Endometrial microvascular endothelial cells (primary cell): ENCODE measurements around the gene IFNL3. TPM values are rescaled to one million over a fixed set of nuclear protein-coding genes. Genes with fewer than 3 reads are reported as not detected.
"Not testable (repeated sequence)": the region's sequence is repeated elsewhere in the genome, so short reads cannot be mapped to it uniquely, and the experiment has no call there.

Source experiments
- in situ Hi-C: cut with HindIII; loops from 2 replicates; pipeline ENCODE4 v1.10.0; 2017; ENCODE audit warnings: low sequenced_read_pairs, low pct_unique_long_range_greater_than_20kb; ENCODE audit errors: inconsistent ontology term
- total RNA-seq: library from RNA; depleted of rRNA; stranded (reverse); fragments of >200 nt; gene quantifications from one replicate; pipeline ENCODE4 v1.2.3, GENCODE V29; 2015; ENCODE audit errors: inconsistent ontology term

The IFNL3 gene
- total RNA-seq: not detected

DNA sequence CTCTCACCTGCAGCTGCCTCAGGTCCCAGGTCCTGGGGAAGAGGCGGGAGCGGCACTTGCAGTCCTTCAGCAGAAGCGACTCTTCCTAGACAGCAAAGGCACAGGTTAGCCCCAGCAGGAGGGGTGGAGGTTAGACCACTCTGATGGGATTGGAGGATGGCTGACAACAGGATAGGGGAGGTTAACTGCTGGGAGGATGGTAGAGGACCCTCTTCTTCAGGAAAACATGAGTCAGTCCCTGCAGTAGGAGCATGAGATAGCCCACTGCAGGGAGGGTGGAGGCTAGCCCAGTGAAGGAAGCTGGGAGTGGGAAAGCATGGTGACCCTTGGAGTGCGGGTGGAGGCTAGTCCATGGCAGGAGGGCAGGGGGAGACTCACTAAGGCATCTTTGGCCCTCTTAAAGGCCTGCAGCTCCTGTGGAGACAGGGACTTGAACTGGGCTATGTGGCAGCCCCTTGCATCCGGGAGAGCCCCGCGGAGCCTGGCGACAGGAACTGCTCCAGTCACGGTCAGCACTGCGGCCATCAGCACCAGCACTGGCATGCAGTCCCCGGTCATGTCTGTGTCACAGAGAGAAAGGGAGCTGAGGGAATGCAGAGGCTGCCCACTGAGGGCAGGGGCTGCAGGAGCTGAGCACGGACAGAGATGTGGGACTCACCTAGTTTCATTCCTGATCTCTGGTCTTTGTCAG is at the start of gene IFNL3:
Gene IFNL3, minus strand, starts transcription at position 597 of the 691 bp plus-strand sequence. Its CDS starts 39 bp downstream, at position 558.
- in situ Hi-C loops: not testable (repeated sequence)

DNA sequence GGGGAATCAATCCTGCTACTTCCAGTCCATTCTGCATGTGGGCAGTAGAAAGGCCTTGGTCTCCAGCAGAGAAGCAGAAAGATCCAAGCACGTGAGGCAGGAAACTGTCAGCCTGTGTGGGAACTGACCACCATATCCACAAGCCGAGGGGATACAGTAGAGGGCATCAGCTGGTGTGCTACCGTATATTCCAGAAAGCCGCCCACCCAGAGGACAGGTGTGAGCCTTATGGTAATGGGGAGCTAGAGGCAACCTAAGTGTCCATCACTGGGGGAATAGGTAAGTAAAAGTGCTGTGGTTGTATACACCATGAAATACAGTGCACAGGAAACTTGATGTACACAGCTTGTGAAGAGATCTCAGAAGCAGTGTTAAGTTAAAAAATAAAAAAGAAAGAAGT is 48.6 kb upstream of the IFNL3 start:
- in situ Hi-C loops: no loop called here

DNA sequence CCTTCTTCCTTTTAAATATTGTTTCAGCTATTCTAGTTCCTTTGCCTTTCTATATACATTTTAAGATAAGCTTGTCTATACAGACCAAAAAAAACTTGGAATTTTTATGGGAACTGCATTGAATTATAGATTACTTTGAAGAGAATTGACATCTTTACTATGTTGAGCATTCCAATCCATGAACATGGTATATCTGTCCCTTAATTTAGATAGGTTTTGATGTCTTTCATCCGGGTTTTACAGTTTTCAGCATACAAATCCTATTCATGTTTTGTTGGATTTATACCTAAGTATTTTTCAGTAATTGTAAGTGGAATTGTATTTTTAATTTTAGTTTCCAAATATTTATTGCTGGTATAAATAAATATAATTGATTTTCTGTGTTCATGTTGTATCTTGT is 39.2 kb upstream of the IFNL3 start:
- in situ Hi-C loops: no loop called here

DNA sequence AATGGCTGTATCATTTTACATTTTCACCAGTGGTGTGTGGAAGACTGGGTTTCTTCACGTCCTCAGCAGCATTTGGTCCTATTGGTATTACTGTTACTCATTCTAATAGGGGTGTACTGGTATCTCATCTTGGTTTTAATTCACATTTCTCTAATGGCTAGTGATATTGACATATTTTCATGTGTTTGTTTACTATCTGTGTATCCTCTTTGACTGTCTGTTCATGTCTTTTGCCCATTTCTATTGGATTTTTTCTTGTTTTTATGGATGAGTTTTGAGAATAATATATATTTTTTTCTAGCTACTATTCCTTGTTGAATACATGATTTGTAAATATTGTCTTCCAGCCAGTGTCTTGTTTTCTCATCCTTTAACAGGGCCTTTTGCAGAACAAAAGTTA is 37.2 kb upstream of the IFNL3 start:
- in situ Hi-C loops: no loop called here

DNA sequence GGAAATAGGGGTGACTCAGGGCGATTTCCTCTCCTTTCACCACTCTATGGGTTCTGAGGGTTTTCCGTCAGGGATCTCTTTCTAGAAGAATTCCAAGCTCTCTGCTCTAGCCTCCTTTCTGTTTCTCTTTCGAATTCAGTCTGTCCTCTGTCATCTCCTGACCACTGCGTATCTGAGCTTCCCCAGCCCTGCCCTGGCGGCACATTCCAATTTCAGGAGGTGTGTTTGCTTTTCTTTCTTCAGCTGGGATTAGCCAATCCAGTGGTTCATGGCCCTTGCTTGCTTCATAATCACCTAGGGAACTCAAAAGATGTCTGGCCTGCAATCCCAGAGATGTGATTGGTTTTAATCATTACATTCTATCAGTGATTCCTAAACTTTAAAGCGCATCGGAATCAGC is 32.8 kb upstream of the IFNL3 start:
- in situ Hi-C loops: no loop called here

DNA sequence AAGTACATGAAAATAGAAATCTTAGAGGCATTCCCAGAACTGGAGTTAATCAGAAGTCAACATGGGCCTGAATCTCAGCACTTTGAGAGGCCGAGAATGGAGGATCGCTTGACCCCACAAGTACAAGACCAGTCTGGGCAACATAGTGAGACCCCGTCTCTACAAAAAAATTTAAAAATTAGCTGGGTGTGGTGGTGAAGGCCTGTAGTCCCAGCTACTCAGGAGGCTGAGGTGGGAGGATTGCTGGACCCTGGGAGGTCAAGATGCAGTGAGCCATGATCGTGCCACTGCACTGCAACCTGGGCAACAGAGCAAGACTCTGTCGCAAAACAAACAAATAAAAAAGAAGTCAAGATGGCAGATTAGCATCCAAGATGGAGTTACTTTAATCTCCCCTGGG is 31.9 kb upstream of the IFNL3 start:
- in situ Hi-C loops: no loop called here

DNA sequence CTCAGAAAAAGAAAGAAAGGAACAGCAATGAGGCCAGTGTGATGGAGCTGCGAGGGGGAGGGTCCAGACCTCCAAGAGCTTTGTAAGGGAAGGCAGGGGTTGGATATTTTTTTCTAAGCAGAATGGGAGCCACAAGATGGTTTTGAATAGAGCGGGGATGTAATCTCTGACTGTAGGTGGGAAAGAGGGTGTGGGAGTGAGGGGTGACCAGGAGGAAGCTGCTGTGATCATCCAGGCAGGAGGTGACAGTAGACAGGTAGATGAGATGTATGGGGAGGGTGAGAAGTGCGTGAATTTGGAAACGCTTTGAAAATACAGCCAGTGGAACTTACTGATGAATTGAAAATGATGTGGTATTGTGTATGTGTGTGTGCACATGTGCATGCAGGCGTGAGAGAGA is 30.8 kb upstream of the IFNL3 start:
- in situ Hi-C loops: no loop called here

DNA sequence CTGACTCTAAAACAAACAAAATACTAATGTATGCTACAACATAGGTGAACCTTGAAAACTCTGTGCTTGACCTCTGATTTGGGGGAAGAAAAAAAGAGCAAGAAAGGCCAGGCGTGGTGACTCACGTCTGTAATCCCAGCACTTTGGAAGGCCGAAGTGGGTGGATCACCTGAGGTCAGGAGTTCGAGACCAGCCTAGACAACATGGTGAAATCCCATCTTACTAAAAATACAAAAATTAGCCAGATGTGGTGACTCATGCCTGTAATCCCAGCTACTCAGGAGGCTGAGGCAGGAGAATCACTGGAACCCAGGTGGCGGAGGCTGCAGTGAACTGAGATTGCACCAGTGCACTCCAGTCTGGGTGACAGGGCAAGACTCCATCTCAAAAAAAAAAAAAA is 29.1 kb upstream of the IFNL3 start:
- in situ Hi-C loops: not testable (repeated sequence)

DNA sequence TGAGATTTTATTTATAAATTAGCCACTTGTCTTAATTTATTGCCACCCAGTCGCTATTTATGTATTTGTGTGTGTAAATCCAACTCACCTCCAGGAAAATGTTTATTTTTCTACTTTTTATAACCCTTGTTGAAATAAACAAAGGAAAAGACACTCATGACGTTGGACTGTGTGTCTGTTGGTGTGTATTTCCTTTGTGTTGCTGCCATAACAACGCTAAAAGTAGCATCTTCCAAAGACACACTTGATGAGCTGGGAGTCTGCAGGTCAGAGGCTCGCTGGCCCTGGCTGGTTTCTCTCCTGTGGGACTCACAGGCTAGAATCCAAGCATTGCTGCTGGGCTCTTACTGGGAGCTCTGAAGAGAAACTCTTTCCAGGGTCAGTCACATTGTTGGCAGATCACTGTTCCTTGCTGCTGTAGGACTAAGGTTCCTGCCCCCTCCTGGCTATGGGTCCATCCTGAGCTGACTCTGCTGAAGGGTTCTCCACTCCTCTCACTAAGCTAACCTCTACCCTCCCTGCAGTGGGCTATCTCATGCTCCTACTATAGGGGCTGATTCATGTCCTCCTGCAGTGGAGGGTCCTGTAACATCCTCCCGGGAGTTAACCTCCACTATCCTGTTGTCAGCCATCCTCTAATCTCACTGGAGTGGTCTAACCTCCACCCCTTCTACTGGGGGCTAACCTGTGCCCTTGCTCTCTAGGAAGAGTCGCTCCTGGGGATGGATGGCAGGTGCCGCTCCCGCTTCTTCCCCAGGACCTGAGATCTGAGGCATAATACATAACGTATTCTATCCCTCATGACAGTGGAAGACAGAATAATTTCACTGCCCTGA is 25.4 kb upstream of the IFNL3 start:
- in situ Hi-C loops: no loop called here

DNA sequence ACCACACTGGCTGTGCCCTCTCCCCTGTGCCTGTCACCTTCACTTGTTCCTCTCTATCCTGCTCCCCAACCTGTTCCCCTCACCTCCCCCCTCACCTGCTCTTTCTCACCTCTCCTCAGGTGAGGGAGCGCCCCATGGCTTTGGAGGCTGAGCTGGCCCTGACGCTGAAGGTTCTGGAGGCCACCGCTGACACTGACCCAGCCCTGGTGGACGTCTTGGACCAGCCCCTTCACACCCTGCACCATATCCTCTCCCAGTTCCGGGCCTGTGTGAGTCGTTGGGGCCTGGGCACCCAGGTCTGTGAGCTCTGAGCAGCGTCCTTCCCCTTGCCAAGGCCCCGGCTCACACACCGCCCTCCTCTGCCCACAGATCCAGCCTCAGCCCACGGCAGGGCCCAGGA is 24.6 kb upstream of the IFNL3 start:
- in situ Hi-C loops: not testable (repeated sequence)

DNA sequence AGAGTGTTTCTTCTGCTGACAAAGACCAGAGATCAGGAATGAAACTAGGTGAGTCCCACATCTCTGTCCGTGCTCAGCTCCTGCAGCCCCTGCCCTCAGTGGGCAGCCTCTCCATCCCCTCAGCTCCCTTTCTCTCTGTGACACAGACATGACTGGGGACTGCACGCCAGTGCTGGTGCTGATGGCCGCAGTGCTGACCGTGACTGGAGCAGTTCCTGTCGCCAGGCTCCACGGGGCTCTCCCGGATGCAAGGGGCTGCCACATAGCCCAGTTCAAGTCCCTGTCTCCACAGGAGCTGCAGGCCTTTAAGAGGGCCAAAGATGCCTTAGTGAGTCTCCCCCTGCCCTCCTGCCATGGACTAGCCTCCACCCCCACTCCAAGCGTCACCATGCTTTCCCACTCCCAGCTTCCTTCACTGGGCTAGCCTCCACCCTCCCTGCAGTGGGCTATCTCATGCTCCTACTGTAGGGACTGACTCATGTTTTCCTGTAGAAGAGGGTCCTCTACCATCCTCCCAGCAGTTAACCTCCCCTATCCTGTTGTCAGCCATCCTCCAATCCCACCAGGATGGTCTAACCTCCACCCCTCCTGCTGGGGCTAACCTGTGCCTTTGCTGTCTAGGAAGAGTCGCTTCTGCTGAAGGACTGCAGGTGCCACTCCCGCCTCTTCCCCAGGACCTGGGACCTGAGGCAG is 23.9 kb upstream of the IFNL3 start:
- in situ Hi-C loops: not testable (repeated sequence)

DNA sequence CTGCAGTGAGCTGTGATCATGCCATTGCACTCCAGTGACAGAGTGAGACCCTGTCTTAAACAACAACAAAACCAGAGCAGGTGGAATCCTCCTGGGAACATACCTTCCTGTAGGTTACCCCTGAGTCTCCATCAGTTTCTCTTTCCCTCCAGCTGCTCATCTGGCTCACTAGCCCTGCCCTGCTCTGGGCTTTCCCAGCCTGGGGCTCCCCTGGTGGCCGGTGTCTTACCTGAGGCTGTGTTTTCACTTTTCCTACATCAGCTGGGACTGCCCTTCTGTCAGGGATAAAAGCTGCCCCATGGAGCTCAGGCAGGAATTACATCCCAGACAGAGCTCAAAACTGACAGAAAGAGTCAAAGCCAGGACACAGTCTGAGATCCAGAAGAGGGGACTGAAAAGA is 23.3 kb upstream of the IFNL3 start, which contains the start of gene IFNL2:
Gene IFNL2, plus strand, starts transcription at position 312 of the 400 bp plus-strand sequence. CDS start 173 bp downstream, outside the sequence.
- in situ Hi-C loops: not testable (repeated sequence)

DNA sequence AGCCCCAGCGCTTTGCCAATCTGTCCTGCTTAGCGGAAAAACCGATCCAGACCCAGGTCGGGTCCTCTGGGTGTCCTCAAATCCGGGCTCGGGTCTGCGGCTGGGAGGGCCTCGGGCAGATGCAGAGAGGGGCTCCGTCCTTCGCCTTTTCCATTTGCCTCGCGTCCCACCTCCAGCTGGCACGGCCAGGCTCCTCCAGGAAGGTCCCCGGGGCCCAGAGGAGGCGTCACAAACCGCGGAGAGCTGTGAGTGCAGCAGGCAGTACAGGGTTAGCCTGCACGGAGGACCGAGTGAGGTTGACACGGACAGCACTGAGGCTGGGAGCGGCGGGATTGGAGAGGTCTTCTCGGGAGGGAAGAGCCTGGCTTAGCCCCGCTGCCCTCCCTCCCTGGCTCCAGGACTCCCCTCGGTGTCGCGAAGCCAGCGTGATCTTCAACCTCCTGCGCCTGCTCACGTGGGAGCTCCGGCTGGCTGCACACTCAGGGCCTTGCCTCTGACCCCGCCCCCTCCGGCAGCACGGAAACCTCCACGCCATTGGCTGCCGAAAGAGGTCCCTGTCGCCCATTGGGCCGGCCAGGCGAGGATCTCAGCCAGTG is 20.6 kb upstream of the IFNL3 start:
- in situ Hi-C loops: no loop called here

DNA sequence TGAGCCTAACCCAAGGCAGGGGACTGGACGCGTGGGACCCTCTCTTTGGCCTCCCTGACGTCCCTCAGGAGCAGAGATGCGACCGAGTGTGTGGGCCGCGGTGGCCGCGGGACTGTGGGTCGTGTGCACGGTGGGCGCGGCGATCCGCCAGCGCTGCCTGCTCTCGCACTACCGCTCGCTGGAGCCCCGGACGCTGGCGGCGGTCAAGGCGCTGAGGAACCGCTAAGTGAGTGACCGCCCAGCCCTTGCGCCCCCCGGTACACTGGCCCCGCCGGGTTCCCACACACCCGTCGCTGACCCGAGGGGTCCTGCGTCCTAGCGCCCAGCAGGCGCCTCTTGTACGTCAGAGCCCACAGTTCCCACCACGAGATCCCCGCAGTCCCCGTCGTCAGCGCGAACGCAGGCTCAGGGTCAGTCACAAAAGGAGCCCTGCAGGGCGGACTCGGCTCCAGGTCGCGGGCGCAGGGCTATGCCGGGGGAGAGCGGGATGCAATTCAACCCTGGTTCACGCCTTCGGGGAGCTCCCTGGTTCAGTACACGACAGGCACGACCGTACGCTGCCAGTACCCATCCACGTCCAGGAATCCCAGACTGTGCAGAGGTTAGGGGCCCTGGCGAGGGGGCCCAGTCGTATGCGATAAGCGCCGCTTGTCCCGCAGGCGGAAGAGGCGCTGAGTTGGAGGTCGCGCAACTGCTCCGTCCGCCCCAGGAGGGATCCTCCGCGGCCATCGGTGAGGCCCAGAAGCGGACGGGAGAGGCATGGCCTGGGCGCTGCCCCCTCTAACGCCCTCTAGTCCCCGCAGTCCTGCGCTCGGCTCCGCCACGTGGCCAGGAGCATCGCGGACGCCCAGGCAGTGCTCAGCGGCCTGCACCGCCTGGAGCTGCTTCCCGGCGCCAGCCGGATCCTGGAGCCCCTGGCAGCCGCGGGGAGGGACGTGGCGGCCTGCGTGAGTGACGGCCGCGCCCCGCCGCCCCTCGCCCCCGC is 19.8 kb upstream of the IFNL3 start:
- in situ Hi-C loops: no loop called here

DNA sequence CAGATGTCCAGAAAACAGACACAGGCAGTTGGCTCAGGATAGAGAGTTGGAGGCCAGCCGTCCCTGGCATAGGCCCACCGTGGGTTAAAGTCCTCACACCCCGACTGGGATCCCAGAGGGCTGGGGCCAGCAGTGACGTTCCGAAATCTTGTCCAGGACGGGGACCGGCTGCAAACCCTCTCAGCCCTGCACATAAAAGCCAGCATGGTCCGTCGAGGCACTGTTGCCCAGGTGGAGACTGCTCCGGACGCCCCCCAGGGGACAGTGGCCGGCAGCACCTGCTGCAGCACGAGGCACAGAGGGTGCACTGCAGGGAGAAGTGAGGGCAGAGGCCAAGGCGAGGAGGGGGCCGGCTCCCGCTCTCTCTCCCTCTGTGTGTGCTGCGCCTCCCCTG is 19.1 kb upstream of the IFNL3 start:
- in situ Hi-C loops: no loop called here

DNA sequence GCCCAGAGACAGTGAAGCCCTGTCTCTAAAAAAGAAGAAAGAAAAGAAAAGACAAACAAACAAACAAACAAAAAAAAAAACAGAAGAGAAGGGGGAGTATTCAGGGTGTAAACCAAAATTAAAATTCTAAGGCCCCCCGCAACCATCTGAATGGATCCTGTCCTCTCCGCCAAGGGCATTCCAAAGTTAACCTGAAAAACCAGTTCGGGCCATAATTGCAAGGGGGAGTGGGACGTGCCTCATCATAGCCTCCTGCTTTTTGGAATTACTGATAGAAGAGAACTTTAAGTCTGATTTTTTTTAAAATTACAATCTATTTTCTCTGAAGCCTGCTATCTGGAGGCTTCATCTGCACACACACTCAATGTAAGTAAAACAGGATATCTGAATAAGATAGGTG is 17.7 kb upstream of the IFNL3 start:
- in situ Hi-C loops: no loop called here

DNA sequence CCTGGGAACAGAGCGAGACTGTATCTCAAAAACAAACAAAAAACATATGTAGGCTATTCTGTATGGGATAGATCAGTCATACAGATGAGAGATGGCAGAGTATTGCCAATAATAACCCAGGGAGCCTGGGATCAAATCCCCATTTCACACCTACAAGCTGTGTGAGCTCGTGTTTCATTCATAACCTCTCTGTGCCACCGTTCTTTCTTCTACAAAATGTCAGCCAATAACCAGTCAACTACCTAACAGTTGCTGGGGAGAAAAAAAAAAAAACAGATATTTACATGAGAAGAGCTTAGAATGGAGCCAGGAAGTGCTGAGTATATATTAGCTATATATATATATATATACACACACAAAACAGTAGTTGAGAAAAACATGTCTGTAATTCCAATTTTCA is 16.9 kb upstream of the IFNL3 start:
- in situ Hi-C loops: no loop called here

DNA sequence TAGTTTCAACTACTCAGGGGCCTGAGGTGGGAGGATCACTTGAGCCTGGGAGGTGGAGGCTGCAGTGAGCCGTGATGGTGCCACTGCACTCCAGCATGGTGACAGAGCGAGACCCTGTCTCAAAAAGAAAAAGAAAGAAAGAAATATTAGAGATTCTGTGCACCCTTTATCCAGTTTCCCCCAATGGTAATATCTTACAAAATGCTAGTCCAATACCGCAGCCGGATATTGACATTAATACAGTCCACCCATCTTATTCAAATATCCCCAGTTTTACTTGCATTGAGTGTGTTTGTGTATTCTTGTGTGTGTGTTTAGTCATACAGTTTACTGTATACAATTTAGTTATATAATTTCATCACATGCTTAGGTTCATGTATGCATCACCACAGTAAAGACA is 12.4 kb upstream of the IFNL3 start:
- in situ Hi-C loops: no loop called here
